NCI-H524 (cell line): ENCODE results near the gene SRP9.
"Not testable (repeated sequence)": the region's sequence is repeated elsewhere in the genome, so short reads cannot be mapped to it uniquely, and the experiment has no call there.

Experiments used
- DNase-seq, 2 experiments: peaks; one replicate each; lab custom pipeline; 2025; lab: John Stamatoyannopoulos, UW

Gene SRP9

GRCh38 chr1:225815090-225815489 lies 37.5 kb downstream of the SRP9 start:
- not testable (repeated sequence) for DNase-seq

DNA sequence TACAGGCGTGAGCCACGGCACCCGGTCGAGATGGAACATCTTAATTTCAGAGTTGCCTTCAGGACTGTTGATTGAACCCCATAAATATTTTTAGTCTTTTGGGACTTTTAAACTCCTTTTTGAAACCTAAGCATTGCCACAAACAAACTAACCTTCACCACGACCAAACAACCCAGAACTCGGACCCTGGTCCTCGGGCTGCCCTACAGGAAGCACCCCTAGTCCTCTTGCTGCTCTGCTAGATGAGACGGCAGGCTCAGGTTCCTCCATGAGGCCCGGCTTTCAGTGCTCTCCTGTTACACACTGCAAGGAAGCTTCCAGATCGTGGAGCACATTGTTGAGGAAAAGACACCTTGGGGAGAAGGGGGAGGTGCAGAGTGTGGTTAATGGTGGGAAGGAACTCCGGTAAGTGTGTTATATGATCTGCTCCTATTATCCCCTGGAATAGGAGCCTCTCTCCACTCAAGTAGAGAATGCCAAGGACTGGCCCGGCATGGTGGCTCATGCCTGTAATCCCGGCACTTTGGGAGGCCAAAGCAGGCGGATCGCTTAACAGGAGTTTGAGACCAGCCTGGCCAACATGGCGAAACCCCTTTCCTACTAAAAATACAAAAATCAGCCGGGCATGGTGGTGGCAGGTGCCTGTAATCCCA lies 38.0 kb downstream of the SRP9 start:
- peak in 1 of 2 experiments; percentile 60 for DNase-seq

DNA sequence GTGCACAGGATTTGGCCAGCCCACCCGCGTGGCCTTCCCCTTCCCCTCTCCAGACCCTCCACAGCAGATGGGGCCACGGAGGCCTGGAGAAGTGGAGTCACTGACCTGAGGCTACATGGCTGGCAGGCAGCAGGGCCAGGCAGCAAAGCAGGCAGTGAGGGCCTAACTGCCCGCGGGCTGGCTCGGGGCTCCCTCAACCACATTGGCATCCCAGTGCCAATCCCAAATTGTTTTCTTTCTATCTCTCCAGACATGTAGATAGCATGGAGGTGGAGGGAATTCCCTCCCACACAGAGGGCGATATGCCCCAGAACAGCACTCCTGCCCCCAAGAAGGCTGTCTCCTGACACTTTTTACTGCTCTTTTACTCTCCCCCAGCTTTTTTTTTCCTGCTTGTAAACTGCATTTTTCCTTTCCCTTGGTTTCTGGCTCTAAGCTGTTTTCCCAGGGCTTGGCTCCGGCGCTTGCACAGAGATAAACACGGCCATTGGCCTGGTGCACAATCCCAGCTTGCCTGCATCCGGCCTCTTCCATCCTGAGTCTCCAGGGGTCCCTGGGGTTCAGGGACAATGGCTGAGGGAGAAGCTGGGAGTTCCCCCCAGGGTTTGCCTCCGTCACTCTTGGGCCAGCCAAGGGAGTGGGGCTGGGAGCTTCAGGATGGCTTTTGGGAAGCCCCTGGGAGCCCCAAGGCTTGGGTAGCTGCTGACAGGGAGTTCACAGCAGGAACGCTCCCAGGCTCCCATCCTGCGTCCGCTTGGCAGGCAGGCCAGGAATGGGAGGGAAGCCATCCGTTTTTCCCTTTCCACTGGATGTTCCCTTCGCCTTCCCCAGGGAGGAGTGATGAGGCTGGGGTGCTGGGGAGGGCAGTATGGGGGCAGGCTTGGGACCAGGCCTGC lies 39.3 kb downstream of the SRP9 start:
- DNase-seq = no peak

GRCh38 chr1:225817611-225818061 lies 40.0 kb downstream of the SRP9 start:
- DNase-seq = no peak

GRCh38 chr1:225818229-225818628 lies 40.6 kb downstream of the SRP9 start:
- no peak for DNase-seq

DNA sequence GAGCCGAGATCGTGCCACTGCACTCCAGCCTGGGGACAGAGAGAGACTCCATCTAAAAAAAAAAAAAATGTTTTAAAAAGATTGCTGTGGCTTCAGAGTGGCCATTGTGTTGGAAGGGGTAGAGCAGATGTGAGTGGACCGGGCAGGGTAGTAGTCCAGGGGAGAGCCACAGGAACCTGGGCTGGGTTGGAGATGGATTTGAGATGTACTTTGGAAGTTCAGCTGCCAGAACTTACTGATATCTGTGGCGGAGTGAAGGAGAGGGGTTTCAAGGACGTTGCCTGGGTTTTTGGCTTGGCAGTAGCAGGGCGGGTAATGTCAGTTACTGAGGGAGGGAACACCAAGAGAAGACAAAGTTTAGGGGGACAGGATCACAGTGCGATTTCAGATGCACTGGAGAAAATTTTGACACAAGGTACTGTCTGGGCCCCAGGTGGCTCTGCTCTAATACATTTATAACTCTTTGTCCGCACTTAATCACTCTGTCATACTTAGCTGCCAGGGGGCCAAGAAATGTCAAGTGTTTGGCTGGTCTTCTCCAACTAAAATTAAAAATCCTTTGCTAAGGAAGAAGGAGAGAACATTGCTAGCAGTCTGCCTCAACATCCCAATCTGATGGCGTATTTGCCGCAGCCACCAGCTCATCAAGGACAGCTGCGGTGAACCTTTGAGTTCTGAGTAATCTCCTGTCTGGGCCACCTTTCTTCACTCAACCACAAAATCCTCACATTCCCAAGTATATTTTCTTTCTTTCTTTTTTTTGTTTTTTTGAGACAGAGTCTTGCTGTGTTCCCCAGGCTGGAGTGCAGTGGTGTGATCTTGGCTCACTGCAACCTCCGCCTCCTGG lies 41.9 kb downstream of the SRP9 start:
- no peak for DNase-seq

DNA sequence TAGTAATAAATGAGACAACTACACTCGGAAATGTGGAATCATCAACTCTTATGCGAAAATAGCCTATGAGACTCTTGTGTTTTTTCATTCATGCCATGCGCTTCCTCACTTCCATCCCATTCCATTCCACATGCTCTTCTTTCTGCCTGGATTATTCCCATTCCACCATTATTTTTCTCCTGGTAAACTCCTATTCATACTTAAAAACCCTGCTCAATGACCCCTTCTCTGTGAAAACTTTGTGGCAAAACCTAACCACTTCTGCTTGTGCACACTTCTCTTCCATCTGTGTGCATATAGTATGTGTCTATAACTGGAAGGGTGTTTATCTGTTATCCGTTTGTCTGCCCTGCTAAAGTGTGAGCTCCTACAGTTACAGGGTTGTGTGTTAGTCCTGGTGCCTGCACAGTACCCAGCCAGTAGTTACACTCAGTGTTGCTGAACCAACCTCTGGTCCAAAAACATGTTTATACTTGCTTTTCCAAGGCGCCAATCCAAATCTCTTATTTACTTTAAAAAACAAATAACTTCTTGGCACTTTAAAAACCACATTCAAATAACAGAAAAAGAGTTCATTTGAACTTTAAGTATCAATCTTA lies 43.0 kb downstream of the SRP9 start:
- DNase-seq = no peak

- DNase-seq = peak; percentile 20 to 45
Observed at GRCh38 chr1:225822655-225823403, 45.2 kb downstream of the SRP9 start.

- DNase-seq = no peak
Observed at GRCh38 chr1:225823811-225824261, 46.2 kb downstream of the SRP9 start.

GRCh38 chr1:225824533-225824941 lies 46.9 kb downstream of the SRP9 start:
- DNase-seq = peak; percentile 70 to 90

GRCh38 chr1:225825078-225825477 lies 47.5 kb downstream of the SRP9 start:
- DNase-seq = peak; percentile 8 to 59

GRCh38 chr1:225825607-225826007 lies 48.0 kb downstream of the SRP9 start:
- DNase-seq = peak in 1 of 2 experiments; percentile 42

GRCh38 chr1:225827076-225827475 lies 49.5 kb downstream of the SRP9 start:
- no peak for DNase-seq

GRCh38 chr1:225828706-225829345 lies 51.2 kb downstream of the SRP9 start:
- DNase-seq = no peak

GRCh38 chr1:225830841-225831240 lies 53.2 kb downstream of the SRP9 start:
- DNase-seq = no peak

DNA sequence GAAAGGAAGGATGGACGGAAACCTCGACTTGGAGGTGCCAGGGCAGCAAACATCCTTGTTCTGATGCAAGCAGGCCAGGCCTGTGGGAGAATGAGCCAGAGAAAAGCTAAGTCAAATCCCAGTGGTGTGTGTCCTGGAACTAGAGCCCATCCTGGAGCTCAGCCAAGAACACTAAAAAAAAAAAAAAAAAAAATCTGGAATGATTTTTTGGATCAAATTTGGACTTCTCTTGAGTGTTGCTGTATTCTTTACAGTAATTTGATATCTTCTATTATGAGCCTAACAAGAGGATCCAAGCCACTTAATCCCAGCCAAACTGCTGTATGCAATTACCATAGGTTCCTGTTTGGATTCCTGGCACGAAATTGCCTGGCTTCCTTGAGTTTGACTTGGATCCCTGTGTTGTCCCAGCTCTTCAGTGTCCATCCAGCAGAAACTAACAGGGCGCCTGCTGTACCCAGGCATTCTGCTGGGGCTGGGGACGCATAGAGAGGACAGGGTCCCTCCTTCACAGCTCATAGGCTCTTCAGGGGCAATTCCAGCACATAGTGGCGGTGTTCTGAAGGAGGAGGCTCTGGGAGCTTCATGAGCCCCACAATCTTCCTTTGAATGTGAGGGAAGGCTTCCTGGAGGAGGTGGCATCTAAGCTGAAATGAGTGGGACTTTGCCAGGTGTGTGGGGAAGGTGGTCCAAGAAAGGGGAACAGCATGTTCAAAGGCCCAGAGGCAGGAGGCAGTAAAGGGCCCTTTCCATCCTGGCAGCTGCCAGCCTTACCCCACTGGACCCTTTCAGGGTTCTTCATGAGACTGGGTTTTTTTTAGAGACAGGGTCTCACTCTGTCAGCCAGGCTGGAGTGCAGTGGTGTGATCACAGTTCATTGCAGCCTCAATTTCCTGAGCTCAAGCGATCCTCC lies 57.0 kb downstream of the SRP9 start:
- DNase-seq = peak; percentile 43 to 78

DNA sequence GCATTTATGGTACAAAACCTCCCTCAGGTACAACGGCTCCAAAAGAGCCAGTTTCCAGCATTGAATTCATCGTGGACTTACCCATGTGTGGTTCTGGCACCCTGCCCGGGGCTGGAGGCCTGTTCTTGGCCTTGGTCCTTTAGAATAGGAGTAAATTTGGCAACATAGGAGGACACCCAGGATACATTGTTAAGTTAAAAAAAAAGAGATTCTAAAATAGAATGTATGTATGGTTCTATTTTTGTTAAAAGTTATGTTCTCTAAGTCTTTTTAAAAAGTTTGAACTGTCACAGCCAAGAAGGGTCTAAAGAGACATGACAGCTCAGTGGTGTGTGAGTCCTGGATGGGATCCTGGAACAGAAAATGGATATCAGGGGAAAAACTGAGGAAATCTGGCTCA lies 58.2 kb downstream of the SRP9 start:
- no peak for DNase-seq

- DNase-seq = not testable (repeated sequence)
Observed at GRCh38 chr1:225836296-225836695, 58.7 kb downstream of the SRP9 start.

DNA sequence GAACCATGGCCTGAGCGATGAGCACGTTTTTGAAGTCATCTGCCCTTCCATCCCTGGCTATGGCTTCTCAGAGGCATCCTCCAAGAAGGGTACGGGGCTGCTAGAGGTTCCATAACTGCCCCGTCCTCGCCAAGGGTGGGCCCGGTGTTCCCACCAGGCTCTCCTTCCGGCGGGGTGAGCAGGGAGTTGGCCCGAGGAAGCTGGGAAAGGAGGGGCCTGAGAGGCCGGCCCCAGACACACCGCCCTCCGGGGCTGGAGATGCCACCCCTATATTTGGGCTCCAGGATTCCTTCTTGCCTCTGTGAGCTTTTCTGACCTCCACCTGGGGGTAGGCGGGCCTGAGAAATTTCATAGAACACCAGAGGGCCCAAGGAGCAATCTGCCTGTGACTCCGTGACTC lies 61.2 kb downstream of the SRP9 start:
- no peak for DNase-seq
